GM21390 (cell line): ENCODE data around the gene GPX4.
A peak's percentile ranks its signal among the peaks of the same experiment; 100 is the strongest.

Experiments
- ATAC-seq: cut with Tn5 transposase; IDR thresholded peaks from one replicate; pipeline ENCODE4 v1.9.1; 2021; ENCODE audit not compliant: unreplicated experiment

Gene GPX4

DNA sequence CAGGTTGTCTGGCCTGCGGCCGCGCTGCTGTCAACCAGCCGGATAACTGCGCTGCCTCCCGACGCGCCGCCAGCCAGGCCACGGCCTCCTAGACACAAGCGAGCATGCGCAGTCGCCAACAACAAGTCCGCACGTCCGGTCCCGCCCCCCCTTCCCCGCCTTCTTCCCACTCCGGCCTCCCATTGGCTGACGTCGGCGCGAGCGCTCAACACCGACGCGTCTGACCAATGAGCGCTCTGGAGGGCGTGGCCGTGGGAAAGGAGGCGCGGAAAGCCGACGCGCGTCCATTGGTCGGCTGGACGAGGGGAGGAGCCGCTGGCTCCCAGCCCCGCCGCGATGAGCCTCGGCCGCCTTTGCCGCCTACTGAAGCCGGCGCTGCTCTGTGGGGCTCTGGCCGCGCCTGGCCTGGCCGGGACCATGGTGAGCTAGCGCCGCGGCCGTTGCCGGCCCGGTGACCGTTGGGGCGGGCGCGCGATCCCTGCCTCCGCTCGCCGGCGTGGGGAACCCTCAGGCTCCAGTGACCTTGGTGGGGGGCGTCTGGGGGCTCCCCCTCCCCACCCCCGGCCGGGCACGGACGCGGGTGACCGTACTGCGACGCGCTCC, at the start of gene GPX4:
GPX4 (plus strand) TSS at position 287 of the 603 bp plus-strand sequence; CDS start at position 337, 50 bp downstream.
- peak; percentile 56 for ATAC-seq

DNA sequence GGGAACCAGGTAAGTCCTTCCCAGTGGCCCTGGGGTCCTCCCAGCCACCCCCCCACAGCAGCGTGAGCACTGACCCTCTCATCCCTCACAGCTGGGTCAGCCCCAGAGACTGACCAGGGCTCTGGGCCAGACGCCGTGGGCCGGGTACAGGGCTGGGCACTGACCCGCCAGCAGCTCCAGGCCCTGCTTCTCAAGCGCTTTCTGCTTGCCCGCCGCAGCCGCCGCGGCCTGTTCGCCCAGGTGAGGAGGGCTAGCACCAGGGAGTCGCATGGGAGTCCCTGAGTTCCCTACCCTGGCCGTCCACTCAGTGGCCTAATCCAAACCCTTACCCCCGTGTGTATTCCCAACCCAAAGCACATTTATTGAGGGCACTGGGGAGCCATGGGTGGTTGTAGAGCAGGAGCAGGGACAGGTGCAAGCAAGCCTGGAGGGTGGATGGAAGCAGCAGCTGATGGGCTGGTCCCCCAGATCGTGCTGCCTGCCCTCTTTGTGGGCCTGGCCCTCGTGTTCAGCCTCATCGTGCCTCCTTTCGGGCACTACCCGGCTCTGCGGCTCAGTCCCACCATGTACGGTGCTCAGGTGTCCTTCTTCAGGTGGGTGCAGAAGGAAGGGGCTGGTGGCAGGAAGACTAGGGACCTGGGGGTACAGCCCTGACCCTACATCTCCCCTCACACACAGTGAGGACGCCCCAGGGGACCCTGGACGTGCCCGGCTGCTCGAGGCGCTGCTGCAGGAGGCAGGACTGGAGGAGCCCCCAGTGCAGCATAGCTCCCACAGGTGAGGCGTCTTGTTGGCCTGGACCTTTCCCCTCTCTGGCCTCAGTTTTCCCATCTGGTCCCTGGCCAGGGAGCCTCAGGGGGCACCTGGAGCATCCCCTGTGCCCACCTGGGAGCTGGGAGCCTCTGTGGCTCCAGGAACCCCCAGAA, 49.4 kb upstream of the GPX4 start:
- ATAC-seq, result no peak

DNA sequence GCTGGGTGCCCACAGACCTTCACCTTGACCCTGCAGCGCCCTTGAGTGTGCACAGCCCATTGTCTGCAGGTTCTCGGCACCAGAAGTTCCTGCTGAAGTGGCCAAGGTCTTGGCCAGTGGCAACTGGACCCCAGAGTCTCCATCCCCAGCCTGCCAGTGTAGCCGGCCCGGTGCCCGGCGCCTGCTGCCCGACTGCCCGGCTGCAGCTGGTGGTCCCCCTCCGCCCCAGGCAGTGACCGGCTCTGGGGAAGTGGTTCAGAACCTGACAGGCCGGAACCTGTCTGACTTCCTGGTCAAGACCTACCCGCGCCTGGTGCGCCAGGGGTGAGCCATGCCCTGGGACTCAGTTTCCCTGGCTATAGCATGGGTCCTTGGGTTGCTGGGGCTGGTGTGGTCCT, 48.8 kb upstream of the GPX4 start:
- ATAC-seq, result no peak

DNA sequence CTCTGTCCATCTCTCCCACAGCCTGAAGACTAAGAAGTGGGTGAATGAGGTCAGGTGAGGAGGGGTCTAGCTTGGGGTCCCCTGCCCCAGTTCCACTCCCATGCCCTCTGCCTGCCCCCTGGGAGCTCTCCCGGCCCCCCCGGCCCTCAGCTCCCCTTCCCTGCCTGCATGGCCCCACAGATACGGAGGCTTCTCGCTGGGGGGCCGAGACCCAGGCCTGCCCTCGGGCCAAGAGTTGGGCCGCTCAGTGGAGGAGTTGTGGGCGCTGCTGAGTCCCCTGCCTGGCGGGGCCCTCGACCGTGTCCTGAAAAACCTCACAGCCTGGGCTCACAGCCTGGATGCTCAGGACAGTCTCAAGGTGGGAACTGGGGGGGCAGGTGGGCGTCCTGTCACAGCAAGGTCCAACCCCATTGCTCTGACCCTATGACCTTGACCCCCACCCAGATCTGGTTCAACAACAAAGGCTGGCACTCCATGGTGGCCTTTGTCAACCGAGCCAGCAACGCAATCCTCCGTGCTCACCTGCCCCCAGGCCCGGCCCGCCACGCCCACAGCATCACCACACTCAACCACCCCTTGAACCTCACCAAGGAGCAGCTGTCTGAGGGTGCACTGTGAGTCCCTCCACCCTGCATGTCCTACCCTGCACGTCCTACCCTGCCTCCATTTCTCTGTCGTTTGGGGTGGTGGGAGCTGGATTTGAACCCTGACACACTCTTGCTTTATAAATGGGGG, 47.7 kb upstream of the GPX4 start:
- ATAC-seq, result no peak

DNA sequence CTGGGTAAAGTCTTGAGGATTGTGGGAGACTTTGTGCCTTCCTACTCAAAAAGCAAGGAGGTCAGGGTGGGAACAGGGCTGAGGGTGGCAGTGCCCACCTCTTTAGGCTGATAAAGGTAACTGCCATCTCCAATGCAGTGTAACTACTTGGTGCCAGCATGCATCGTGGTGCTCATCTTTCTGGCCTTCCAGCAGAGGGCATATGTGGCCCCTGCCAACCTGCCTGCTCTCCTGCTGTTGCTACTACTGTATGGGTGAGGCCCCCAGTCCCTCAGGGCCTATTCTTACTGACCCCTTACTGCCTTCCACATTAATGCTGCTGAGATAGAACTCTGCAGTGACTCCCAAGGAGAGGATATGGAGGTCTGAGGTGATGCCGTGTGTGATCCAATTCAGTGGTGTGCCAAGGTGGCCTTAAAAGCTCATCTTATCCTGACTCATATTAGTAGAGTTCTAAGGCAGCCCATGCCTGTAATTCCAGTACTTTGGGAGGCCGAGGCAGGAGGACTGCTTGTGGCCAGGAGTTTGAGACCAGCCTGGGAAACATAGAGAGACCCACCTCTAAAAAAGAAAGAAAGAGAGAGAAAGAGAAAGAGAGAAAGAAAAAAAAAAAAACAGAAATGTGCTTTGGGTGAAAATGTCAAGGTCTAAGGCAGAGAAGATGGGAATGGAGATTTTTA, 46.5 kb upstream of the GPX4 start:
- no peak for ATAC-seq

DNA sequence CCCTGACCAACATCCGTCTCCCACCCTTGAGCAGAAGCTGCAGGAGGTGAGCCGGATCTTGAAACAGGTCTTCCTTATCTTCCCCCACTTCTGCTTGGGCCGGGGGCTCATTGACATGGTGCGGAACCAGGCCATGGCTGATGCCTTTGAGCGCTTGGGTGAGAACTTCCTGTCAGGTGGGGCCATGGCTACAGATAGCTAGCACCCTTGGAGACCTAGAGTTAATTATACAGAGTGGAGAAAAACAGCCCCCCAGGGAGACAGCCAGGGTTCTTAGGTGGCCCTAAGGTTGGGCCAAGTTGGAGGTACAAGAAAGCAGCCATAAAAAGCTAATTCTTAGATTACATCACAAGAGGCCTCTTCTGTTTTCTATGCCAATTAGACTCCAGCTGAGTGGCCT, 45.7 kb upstream of the GPX4 start:
- no peak for ATAC-seq

- no peak for ATAC-seq
These were observed 43.1 kb upstream of the GPX4 start for GRCh38 chr19:1060689-1061088.

DNA sequence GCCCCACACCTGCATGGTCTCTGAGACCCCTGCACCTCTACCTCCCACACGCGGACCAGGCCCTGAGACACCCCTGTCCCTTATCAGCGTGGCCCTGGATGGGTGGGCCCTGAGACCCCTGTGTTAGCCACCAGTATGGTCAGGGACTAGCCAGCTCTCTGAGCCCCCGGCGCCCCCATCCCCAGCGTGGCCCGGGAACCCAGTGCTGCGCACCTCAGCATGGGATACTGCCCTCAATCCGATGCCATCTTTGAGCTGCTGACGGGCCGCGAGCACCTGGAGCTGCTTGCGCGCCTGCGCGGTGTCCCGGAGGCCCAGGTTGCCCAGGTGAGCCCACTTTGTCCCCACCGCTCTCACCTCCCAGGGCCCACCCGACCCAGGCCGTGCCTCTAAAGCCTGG, 41.8 kb upstream of the GPX4 start:
- ATAC-seq, result no peak

GRCh38 chr19:1062387-1063029, 41.3 kb upstream of the GPX4 start:
- ATAC-seq, result no peak

DNA sequence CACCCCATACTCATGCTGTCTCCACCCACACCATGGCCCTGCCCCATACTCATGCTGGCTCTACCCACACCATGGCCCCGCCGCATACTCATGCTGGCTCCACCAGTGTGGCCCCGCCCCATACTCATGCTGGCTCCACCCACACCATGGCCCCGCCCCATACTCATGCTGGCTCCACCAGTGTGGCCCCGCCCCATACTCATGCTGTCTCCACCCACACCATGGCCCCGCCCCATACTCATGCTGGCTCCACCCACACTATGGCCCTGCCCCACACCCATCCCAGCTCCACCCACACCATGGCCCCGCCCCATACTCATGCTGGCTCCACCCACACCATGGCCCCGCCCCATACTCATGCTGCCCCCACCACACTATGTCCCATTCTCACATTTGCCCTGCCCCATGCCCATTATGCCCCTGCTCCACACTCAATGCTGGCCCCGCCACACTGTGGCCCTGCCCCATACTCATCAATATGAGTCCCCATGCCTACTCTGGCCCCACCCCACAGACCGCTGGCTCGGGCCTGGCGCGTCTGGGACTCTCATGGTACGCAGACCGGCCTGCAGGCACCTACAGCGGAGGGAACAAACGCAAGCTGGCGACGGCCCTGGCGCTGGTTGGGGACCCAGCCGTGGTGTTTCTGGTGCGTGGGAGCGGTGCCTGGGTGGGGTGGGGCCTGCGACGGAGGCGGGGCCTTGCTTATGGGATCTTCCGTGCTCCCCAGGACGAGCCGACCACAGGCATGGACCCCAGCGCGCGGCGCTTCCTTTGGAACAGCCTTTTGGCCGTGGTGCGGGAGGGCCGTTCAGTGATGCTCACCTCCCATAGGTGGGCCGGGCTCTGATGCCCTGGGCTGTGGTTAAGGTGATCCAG, 40.5 kb upstream of the GPX4 start:
- ATAC-seq, result no peak

DNA sequence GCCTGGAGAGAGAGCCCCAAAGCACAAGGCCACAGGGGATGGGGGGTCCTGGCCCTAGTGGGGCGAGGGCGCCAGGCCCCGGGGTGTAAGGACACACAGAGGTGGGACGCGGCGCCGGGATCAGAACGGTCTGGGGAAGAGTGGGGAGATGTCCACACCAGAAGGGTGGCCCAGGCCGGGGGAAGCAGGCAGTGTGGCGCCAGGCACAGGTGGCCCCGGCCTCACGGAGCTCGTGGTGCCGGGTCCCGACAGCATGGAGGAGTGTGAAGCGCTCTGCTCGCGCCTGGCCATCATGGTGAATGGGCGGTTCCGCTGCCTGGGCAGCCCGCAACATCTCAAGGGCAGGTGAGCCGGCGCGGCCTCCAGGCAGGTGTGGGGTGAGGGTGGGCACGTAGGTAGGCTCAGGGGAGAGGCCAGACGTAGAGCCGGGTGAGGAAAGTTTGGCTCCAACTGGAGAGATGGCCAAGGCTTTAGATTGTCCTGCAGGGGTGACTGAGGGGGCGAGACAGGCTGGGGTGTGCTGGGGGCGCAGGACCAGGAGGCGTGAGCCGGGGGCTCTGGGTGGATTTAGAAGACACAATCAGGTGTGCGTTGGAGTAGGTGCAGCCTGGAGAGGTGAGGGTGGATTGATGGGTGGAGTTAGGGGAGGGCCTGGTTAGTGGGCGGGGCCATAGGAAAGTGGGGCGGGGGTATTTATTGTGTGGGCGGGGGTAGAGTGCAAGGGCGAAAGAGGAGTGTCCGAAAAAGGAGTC, 39.7 kb upstream of the GPX4 start:
- no peak for ATAC-seq

DNA sequence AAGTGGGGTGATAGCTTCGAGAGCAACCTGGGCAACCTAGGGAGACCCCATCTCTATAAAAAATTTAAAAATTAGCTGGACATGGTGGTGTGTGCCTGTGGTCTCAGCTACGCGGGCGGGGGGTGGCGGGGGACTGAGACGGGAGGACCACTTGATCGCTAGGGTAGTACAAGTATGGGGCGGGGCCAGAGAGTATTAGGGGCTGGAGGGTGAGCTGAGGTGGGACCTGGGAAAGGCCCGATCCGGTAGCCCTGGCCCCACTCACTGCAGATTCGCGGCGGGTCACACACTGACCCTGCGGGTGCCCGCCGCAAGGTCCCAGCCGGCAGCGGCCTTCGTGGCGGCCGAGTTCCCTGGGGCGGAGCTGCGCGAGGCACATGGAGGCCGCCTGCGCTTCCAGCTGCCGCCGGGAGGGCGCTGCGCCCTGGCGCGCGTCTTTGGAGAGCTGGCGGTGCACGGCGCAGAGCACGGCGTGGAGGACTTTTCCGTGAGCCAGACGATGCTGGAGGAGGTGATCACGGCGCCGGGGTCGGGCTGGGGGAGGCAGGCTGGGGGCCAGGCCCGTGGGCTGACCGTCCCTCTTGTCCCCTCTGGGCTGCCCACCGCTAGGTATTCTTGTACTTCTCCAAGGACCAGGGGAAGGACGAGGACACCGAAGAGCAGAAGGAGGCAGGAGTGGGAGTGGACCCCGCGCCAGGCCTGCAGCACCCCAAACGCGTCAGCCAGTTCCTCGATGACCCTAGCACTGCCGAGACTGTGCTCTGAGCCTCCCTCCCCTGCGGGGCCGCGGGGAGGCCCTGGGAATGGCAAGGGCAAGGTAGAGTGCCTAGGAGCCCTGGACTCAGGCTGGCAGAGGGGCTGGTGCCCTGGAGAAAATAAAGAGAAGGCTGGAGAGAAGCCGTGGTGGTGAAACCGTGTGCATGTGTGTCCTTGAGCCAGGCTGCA, 38.9 kb upstream of the GPX4 start:
- ATAC-seq, result no peak

DNA sequence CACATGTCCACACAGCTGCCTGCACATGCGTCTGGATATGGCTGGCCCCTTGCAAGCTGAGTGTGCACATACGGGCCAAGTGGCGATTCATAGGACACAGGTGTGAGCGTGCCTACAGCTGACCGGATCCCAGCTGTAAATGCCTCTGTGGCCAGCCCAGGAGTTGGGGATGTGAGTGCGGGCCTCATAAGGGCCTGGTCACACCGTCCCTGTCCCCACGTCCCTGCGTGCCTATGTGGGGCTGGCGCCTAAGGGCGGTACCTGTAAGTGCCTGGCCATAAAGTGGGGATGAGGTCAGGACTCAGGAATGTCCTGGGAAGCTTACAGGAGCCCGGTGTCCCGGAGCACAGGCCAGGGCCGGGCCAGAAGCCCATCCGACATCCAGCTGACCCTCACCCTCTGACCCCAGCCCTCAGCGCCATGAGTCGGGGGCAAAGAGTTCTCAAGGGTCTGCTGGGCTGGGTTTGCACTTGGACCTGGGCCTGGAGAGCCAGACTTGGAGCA, 38.1 kb upstream of the GPX4 start:
- ATAC-seq, result no peak

DNA sequence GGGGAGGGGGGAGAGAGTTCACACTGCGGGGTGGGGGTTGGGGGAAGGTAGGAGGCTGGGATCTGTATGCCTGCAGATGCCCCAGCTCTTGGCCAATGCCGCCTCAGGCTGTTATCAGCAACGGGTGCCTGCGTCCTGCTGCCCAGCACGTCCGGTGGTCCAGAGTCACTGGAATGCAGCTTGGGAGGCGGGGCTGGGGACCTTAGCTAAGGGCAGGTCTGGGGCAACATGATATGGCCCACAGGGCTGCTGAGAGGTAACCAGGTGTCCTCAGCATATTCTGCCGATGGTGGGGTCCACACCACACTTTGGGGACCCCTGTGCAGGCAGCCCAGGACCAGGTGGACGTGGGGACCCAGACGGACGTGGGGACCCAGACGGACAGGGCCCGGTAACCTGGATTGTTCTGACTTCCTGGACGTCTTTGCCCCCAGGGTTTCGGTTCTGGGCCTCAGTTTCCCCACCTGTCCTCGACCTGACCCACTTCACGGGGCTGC, 37.5 kb upstream of the GPX4 start:
- no peak for ATAC-seq

DNA sequence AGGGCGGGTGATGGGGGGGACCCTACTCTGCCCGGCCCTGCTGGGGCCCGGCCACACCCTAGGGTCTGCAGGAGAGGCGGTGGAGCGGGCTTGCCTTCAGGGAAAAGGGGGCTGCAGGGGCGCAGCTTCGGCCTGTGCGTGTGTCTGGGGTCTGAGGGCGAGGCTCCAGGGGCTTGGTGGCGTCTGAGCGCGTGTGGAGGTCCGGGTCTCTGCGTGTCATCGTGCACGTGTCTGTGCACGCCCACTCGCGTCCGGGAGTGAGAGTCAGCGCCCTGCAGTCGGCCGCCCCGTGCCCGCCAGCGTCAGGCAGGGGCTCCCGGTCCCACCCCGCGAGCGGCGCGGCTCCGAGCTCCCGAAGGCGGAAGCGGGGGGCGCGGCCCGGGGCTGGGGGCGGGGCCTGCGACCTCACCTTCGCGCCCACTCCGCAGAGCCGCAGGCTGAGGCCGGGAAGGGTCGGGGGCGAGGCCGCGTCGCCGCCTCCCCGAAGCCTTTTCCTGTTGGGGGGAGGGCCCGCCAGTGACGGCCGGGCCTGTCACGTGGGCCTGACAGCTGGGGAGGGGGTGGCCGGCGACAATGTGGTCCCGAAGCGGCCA, 37.0 kb upstream of the GPX4 start, which contains the start of gene ARHGAP45:
ARHGAP45 (plus strand) TSS at position 420 of the 593 bp plus-strand sequence. CDS start 239 bp downstream, outside the sequence.
- no peak for ATAC-seq

DNA sequence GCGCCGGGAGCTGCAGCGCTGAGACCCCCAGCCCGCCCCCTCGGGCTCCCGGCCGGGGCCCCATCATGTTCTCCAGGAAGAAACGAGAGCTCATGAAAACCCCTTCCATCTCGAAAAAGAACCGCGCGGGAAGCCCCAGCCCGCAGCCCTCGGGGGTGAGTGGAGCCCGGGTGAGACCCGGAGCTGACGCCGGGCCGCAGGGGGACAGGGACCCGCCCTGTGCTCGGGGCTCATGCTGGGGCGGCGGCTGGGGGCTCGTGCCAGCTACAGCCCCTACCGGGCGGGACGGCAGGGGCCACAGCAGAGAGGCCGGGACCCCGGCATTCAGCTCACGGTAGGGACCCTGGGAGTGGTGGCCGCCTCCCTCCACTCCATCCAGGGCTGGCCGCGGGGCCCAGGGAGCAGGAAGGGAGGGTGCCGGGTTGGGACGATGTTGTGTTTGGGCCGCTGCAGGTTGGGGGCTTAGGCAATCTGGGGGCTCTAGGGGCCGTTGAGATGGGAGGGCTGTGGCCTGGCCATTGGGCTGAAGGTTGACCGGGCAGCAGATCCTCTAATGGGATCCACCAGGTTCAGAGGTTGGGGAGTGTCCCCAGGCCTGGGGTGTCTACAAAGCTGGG, 36.3 kb upstream of the GPX4 start:
- ATAC-seq, result no peak
